ENCODE data around the gene MBP. TPM values are rescaled to one million over a fixed set of nuclear protein-coding genes. Genes with fewer than 3 reads are reported as not detected.

The MBP gene
- total RNA-seq, 4 donors from 2014 or later = 44.0 to 68.0 (median 60.2) TPM

GRCh38 chr18:77074431-77074830 is 58.2 kb downstream of the MBP start:
- WGBS, 2 donors = 66 to 67% methylated on average over 7 of the region's 7 CpGs
- peaks cover 25 to 44% of the 10 kb centered on the region in 2 donors for H3K4me1 ChIP-seq
- TF ChIP-seq CTCF (IDR thresholded peaks at IDR 0.05) = no peak
- TF ChIP-seq POLR2A (IDR thresholded peaks at IDR 0.05) = no peak
- no peaks in the 10 kb centered on the region for H3K36me3 ChIP-seq
- H3K9me3 ChIP-seq = no peaks in the 10 kb centered on the region
- DNase-seq = no peak
- H3K4me3 ChIP-seq (replicated peaks in 1 of 3) = no peak overlapping the region
- H3K27me3 ChIP-seq = no peaks in the 10 kb centered on the region
- no peak overlapping the region for H3K27ac ChIP-seq
- intact Hi-C loops (cut with DNase I) = loop anchor here (10.0 kb wide), 1 partner anchor 60 kb away; the partner anchor contains the start of gene MBP

- WGBS, 2 donors = 95% methylated on average over 9 of the region's 9 CpGs
- peaks cover 26 to 48% of the 10 kb centered on the region in 2 donors for H3K4me1 ChIP-seq
- intact Hi-C loops (cut with DNase I) = loop anchor here (10.0 kb wide), 1 partner anchor 61 kb away; the partner anchor contains the start of gene MBP
Measured at GRCh38 chr18:77073336-77074093, 59.1 kb downstream of the MBP start.

GRCh38 chr18:77072566-77072965 is 60.0 kb downstream of the MBP start:
- peaks cover 34 to 54% of the 10 kb centered on the region in 2 donors for H3K4me1 ChIP-seq
- no peaks in the 10 kb centered on the region for H3K36me3 ChIP-seq
- WGBS, 2 donors = 87 to 97% methylated on average over 7 of the region's 7 CpGs
- no peaks in the 10 kb centered on the region for H3K9me3 ChIP-seq
- no peak for DNase-seq
- intact Hi-C loops (cut with DNase I) = loop anchor here (10.0 kb wide), 1 partner anchor 62 kb away; the partner anchor contains the start of gene MBP
- TF ChIP-seq POLR2A (IDR thresholded peaks at IDR 0.05) = no peak
- TF ChIP-seq CTCF (IDR thresholded peaks at IDR 0.05) = no peak
- H3K4me3 ChIP-seq (replicated peaks in 1 of 3) = no peak overlapping the region
- no peaks in the 10 kb centered on the region for H3K27me3 ChIP-seq
- H3K27ac ChIP-seq = peak overlapping the region in 2 of 3 donors; percentile 73 to 89

More at GRCh38 chr18:77073336-77074093, 59.1 kb downstream of the MBP start:
- no peak overlapping the region for H3K4me3 ChIP-seq (replicated peaks in 1 of 3)
- H3K27me3 ChIP-seq = no peaks in the 10 kb centered on the region
- TF ChIP-seq POLR2A (IDR thresholded peaks at IDR 0.05) (no peak), CTCF (IDR thresholded peaks at IDR 0.05) (no peak)
- peak overlapping the region in 1 of 3 donors; percentile 89 for H3K27ac ChIP-seq
- no peaks in the 10 kb centered on the region for H3K9me3 ChIP-seq
- H3K36me3 ChIP-seq = no peaks in the 10 kb centered on the region
- no peak for DNase-seq

- Histone ChIP-seq H3K4me1 (peaks cover 38 to 62% of the 10 kb centered on the region in 2 donors), H3K27me3 (no peaks in the 10 kb centered on the region), H3K27ac (peak overlapping the region; percentile 73 to 89 (median 76)), H3K36me3 (no peaks in the 10 kb centered on the region), H3K9me3 (no peaks in the 10 kb centered on the region), H3K4me3 (replicated peaks in 1 of 3) (no peak overlapping the region)
- DNase-seq = peak; percentile 80 to 83
- intact Hi-C loops (cut with DNase I) = loop anchor here (10.0 kb wide), 1 partner anchor 63 kb away; the partner anchor contains the start of gene MBP
- TF ChIP-seq POLR2A (IDR thresholded peaks at IDR 0.05) = no peak
- no peak for TF ChIP-seq CTCF (IDR thresholded peaks at IDR 0.05)
- WGBS, 2 donors = 23% methylated on average over 10 of the region's 10 CpGs
Measured at GRCh38 chr18:77071711-77072292, 60.8 kb downstream of the MBP start.

Measured in thyroid gland (tissue), 4 donors.